Ectodermal cell (in vitro differentiated cells): ENCODE measurements around the gene RBBP9. TPM values are rescaled to one million over a fixed set of nuclear protein-coding genes. Genes with fewer than 3 reads are reported as not detected.
A peak's percentile ranks its signal among the peaks of the same experiment; 100 is the strongest.

Source experiments
- H3K27ac ChIP-seq: 2 replicates; pipeline ENCODE4 v1.7.0; 2013; ENCODE audit warnings: mild to moderate bottlenecking, low read depth, low read length; ENCODE audit not compliant: insufficient read depth, poor library complexity, severe bottlenecking
- H3K27me3 ChIP-seq: 2 replicates; pipeline ENCODE4 v1.7.0; 2013; ENCODE audit warnings: mild to moderate bottlenecking, low read length; ENCODE audit not compliant: insufficient read depth, control insufficient read depth, poor library complexity, severe bottlenecking
- H3K36me3 ChIP-seq: one replicate; pipeline ENCODE4 v1.7.0; 2013; ENCODE audit warnings: low read length; ENCODE audit not compliant: control insufficient read depth, insufficient read depth
- H3K4me1 ChIP-seq: one replicate; pipeline ENCODE4 v1.7.0; 2013; ENCODE audit warnings: low read length; ENCODE audit not compliant: control insufficient read depth, insufficient read depth
- H3K4me3 ChIP-seq: 2 replicates; pipeline ENCODE4 v1.7.0; 2013; ENCODE audit warnings: low read depth, low read length, control low read depth; ENCODE audit not compliant: insufficient read depth
- H3K9me3 ChIP-seq: 2 replicates; pipeline ENCODE4 v1.7.0; 2013; ENCODE audit warnings: mild to moderate bottlenecking, low read length, moderate library complexity; ENCODE audit not compliant: control insufficient read depth
- WGBS, 2 experiments: methylation state at CpG; one replicate each; pipeline ENCODE4 v1.1.7; 2013; ENCODE audit warnings: missing lambda C conversion rate in 2 of 2; 5-methylcytosine and 5-hydroxymethylcytosine counted together
- polyA plus RNA-seq, 4 experiments: library from polyadenylated mRNA; stranded (reverse); fragments of 50-300 nt; gene quantifications; one replicate each; pipeline ENCODE4 v1.2.3, GENCODE V29; 2013

RBBP9 gene
- 26.6 TPM for polyA plus RNA-seq (2013, experiment 1 of 4)
- polyA plus RNA-seq (2013, experiment 2 of 4), result 31.5 TPM
- polyA plus RNA-seq (2013, experiment 3 of 4), result 25.3 TPM
- polyA plus RNA-seq (2013, experiment 4 of 4), result 29.7 TPM

DNA sequence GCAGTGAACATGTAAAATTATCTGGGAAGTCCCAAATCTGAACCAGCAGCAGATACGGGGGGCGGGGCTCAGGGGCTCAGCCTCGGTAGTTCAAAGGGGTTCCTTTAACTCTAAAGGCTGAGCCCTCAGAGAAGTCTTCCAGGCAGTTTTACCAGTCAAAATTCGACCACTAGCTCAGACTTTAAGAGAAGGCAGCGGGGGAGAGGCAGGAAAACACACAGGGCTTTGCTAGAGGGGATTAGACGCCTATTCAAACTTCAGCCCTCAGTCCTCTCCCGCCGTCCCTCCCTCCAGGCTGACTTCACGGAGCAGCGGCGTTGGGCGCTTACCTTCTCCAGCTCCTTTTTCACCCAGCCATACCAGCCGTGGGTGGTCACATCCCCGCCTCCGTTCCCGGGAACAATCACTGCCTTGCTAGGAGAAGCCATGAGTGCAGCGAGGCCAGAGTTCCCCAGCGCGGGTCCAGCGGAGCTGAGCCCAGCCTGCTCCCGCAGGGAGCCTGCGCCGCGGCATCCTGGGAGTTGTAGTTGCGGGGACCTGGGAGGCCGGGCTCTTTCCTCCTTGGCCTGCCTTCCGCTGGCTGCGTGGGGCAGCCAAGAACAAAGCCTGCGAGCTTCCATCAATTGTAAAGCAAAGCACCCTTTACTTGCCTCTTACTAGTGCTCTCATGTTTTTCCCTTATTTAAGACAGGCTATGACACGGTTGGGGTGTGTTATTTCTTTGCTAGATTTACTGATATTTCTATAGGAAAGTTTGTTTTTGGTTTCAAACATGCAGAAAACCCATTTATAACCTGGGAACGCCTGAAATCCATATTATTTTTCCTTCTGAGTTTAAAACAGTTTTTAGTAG is at the start of gene RBBP9:
TSS of gene RBBP9 (minus strand) at position 486 of the 853 bp plus-strand sequence. CDS start at position 428, 58 bp downstream.
- WGBS, 2 experiments, result 0 to 4% methylated on average over 29 to 31 of the region's 31 CpGs

GRCh38 chr20:18545566-18545965 is 48.5 kb upstream of the RBBP9 start:
- Histone ChIP-seq H3K9me3 (no peaks in the 10 kb centered on the region), H3K27ac (peak overlapping the region; percentile 16), H3K4me1 (no peaks in the 10 kb centered on the region), H3K4me3 (no peak overlapping the region), H3K27me3 (no peaks in the 10 kb centered on the region), H3K36me3 (peaks cover 32% of the 10 kb centered on the region)
- 93 to 95% methylated on average over 1 of the region's 1 CpG for WGBS, 2 experiments

More for the DNA sequence above, at the start of gene RBBP9:
- peak within 1 kb of the TSS; percentile 89 for H3K4me3 ChIP-seq
- peak within 1 kb of the TSS; percentile 86 for H3K27ac ChIP-seq
- no peaks in the 10 kb centered on the region for H3K9me3 ChIP-seq
- peaks cover 9% of the 10 kb centered on the region for H3K4me1 ChIP-seq
- H3K36me3 ChIP-seq, result peaks cover 13% of the 10 kb centered on the region
- H3K27me3 ChIP-seq, result no peaks in the 10 kb centered on the region

DNA sequence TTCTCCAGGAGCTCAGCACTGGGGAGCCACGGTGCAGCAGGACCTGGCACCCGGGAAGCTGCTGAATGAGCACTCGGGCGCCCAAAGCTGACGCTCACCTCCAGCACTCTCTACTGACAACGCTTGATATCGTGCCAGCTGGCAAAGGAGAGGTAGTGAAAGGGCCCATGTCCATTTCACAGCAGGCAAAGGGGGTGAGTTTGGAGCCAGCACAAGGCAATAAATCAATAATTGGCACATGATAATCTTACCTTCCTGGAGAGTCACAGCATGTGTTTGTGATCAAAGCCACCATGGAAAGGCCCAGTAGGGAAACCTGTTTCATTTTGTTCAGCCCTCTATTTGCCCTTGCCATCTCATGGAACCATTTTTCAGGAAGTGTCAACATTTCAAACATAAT is 46.9 kb upstream of the RBBP9 start:
- 94 to 97% methylated on average over 7 of the region's 7 CpGs for WGBS, 2 experiments
- no peaks in the 10 kb centered on the region for H3K4me1 ChIP-seq
- no peaks in the 10 kb centered on the region for H3K9me3 ChIP-seq
- H3K27me3 ChIP-seq, result no peaks in the 10 kb centered on the region
- H3K36me3 ChIP-seq, result peaks cover 27% of the 10 kb centered on the region
- no peak overlapping the region for H3K4me3 ChIP-seq
- H3K27ac ChIP-seq, result no peak overlapping the region

GRCh38 chr20:18543216-18543615 is 46.2 kb upstream of the RBBP9 start:
- no peaks in the 10 kb centered on the region for H3K9me3 ChIP-seq
- peaks cover 25% of the 10 kb centered on the region for H3K36me3 ChIP-seq
- H3K4me1 ChIP-seq, result no peaks in the 10 kb centered on the region
- no peak overlapping the region for H3K4me3 ChIP-seq
- WGBS, 2 experiments, result 95 to 98% methylated on average over 3 to 4 of the region's 4 CpGs
- no peak overlapping the region for H3K27ac ChIP-seq
- no peaks in the 10 kb centered on the region for H3K27me3 ChIP-seq

DNA sequence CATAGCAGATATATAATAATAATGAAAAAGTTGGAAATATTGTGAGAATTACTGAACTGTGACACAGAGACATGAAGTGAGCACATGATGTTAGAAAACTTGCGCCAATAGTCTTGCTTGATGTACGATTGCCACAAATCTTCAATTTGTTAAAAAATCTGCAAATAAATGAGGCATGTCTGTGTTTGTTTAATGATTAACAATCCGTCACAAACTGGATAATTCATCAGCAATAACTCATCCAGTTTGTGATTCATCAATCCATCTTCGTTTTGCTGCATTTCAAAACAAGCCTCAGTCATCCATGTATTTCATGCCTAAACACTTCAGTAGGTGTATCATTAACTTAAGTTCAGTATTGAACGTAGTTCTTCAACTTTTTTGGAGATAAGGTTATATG is 44.7 kb upstream of the RBBP9 start:
- Histone ChIP-seq H3K36me3 (peaks cover 25% of the 10 kb centered on the region), H3K27me3 (no peaks in the 10 kb centered on the region), H3K4me3 (no peak overlapping the region), H3K9me3 (no peaks in the 10 kb centered on the region), H3K4me1 (no peaks in the 10 kb centered on the region), H3K27ac (no peak overlapping the region)
- 92 to 98% methylated on average over 5 of the region's 5 CpGs for WGBS, 2 experiments

DNA sequence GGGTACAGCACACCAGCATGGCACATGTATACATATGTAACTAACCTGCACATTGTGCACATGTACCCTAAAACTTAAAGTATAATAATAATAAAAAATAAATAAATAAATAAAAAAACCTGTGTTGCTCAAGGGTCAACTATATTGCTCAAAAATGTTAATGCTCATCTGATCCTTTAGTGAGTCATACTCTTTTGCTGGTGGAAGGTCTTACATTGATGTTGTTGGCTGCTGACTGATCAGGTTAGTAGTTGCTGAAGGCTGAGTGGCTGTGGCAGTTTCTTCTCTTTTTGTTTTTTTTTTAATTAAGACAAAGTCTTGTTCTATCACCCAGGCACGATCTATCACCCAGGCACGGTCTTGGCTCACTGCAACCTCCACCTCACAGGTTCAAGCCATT is 40.6 kb upstream of the RBBP9 start:
- H3K4me1 ChIP-seq, result no peaks in the 10 kb centered on the region
- H3K9me3 ChIP-seq, result no peaks in the 10 kb centered on the region
- H3K4me3 ChIP-seq, result no peak overlapping the region
- 84 to 94% methylated on average over 2 of the region's 2 CpGs for WGBS, 2 experiments
- H3K27me3 ChIP-seq, result no peaks in the 10 kb centered on the region
- peaks cover 23% of the 10 kb centered on the region for H3K36me3 ChIP-seq
- H3K27ac ChIP-seq, result no peak overlapping the region

DNA sequence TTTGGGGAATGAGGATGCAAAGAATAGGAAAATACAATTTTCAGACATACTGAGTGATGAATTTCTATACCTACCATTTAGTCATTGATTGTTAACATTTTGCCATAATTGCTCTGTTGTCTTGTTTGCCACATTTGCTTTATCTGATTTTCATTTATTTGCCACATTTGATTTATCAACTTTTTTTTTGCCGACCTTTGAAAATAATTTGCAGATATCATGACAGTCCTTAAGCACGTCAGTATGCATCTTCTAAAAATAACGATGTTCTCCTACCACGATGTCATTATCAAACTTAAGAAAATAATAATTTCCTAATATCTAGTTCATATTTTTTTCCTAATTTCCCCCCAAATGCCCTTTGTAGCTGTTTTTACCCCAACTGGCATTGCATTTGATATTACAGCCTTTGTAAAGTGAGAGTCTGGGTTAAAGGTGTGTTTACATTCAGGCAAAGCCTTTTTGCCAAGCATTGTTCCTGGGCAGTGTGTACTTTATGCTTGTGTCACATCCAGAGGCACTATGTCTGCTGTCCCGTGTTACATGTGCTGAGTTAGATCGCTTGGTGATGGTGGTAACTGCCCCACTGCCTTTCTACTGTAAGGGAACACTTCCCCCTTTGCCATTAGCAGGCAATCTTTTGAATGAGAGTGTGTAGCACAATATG is 37.1 kb upstream of the RBBP9 start:
- Histone ChIP-seq H3K4me3 (no peak overlapping the region), H3K9me3 (no peaks in the 10 kb centered on the region), H3K4me1 (no peaks in the 10 kb centered on the region), H3K36me3 (peaks cover 42% of the 10 kb centered on the region), H3K27ac (no peak overlapping the region), H3K27me3 (no peaks in the 10 kb centered on the region)
- WGBS, 2 experiments, result 97 to 98% methylated on average over 6 of the region's 6 CpGs

GRCh38 chr20:18533491-18533890 is 36.5 kb upstream of the RBBP9 start:
- Histone ChIP-seq H3K27ac (no peak overlapping the region), H3K4me1 (no peaks in the 10 kb centered on the region), H3K27me3 (no peaks in the 10 kb centered on the region), H3K9me3 (no peaks in the 10 kb centered on the region), H3K36me3 (peaks cover 47% of the 10 kb centered on the region), H3K4me3 (no peak overlapping the region)
- WGBS, 2 experiments, result 91 to 93% methylated on average over 1 of the region's 1 CpG

- 95 to 97% methylated on average over 6 of the region's 6 CpGs for WGBS, 2 experiments
- Histone ChIP-seq H3K4me1 (no peaks in the 10 kb centered on the region), H3K27me3 (no peaks in the 10 kb centered on the region), H3K27ac (no peak overlapping the region), H3K4me3 (no peak overlapping the region), H3K36me3 (peaks cover 48% of the 10 kb centered on the region), H3K9me3 (no peaks in the 10 kb centered on the region)
Measured at GRCh38 chr20:18532626-18533025, 35.6 kb upstream of the RBBP9 start.

DNA sequence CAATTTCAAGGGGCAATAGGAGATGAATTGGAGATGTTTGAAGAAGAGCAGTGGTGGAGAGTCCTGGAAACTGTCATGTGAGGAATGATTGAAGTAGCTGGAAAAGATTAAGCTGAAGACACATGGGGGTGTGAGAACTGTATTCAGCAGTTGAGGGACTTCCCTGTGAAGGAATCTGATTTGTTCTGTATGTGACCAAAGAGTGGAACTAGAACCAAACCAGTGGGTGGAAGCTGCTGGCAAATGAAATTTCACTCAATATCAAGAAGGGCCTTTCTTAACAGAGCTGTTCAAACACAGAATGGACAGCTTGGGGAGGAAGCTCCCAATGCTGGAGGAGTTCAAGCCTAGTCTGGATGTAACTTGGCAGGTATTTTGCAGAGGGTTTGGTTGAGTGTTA is 32.0 kb upstream of the RBBP9 start:
- Histone ChIP-seq H3K4me1 (no peaks in the 10 kb centered on the region), H3K27ac (no peak overlapping the region), H3K4me3 (no peak overlapping the region), H3K27me3 (no peaks in the 10 kb centered on the region), H3K36me3 (peaks cover 66% of the 10 kb centered on the region), H3K9me3 (no peaks in the 10 kb centered on the region)
